Stimulated activated naive CD8-positive, alpha-beta T cell treated with anti-CD3 and anti-CD28 coated beads, Interleukin-15, Interleukin-2, amounts not matched to agents 100 ng/mL and 50 ng/mL, for 24 hours (primary cell): ENCODE results near the gene PSMA8.
"Not testable (repeated sequence)": the region's sequence is repeated elsewhere in the genome, so short reads cannot be mapped to it uniquely, and the experiment has no call there.

Experiments
- H3K27ac Mint-ChIP-seq: one replicate; pipeline ENCODE4 v1.8.0; 2021; ENCODE audit warnings: mild to moderate bottlenecking, mixed read lengths
- H3K27me3 Mint-ChIP-seq: one replicate; pipeline ENCODE4 v1.8.0; 2021; ENCODE audit warnings: mixed read lengths
- H3K36me3 Mint-ChIP-seq: one replicate; pipeline ENCODE4 v1.8.0; 2021; ENCODE audit warnings: low read depth, mixed read lengths
- H3K4me1 Mint-ChIP-seq: one replicate; pipeline ENCODE4 v1.8.0; 2021; ENCODE audit warnings: low read depth, mixed read lengths
- H3K4me3 Mint-ChIP-seq: one replicate; pipeline ENCODE4 v1.8.0; 2021; ENCODE audit warnings: mild to moderate bottlenecking, mixed read lengths
- H3K9me3 Mint-ChIP-seq: one replicate; pipeline ENCODE4 v1.8.0; 2021; ENCODE audit warnings: mixed read lengths

The PSMA8 gene

GRCh38 chr18:26128192-26128591, 5.5 kb upstream of the PSMA8 start:
- H3K36me3 Mint-ChIP-seq, H3K27me3 Mint-ChIP-seq, H3K9me3 Mint-ChIP-seq: not testable (repeated sequence)

GRCh38 chr18:26134107-26134506, 438 bp downstream of the PSMA8 start:
- Mint-ChIP-seq H3K4me1 (no peaks in the 10 kb centered on the region), H3K27ac (peak overlapping the region; percentile 73), H3K36me3 (no peaks in the 10 kb centered on the region), H3K4me3 (peak overlapping the region; percentile 74), H3K9me3 (no peaks in the 10 kb centered on the region), H3K27me3 (no peaks in the 10 kb centered on the region)

More at GRCh38 chr18:26128192-26128591, 5.5 kb upstream of the PSMA8 start:
- not testable (repeated sequence) for H3K27ac Mint-ChIP-seq, H3K4me3 Mint-ChIP-seq, H3K4me1 Mint-ChIP-seq

- Mint-ChIP-seq H3K27ac (no peak overlapping the region), H3K27me3 (no peaks in the 10 kb centered on the region)
These were observed 1.9 kb downstream of the PSMA8 start for GRCh38 chr18:26135548-26135947.

GRCh38 chr18:26157326-26157725, 23.7 kb downstream of the PSMA8 start:
- Mint-ChIP-seq H3K27me3 (no peaks in the 10 kb centered on the region), H3K9me3 (no peaks in the 10 kb centered on the region), H3K27ac (no peak overlapping the region), H3K4me3 (no peak overlapping the region), H3K36me3 (no peaks in the 10 kb centered on the region), H3K4me1 (no peaks in the 10 kb centered on the region)

More at GRCh38 chr18:26135548-26135947, 1.9 kb downstream of the PSMA8 start:
- Mint-ChIP-seq H3K9me3 (no peaks in the 10 kb centered on the region), H3K4me1 (no peaks in the 10 kb centered on the region), H3K4me3 (no peak overlapping the region), H3K36me3 (no peaks in the 10 kb centered on the region)

- H3K27me3 Mint-ChIP-seq, result no peaks in the 10 kb centered on the region
- no peak overlapping the region for H3K27ac Mint-ChIP-seq
- no peaks in the 10 kb centered on the region for H3K36me3 Mint-ChIP-seq
- no peak overlapping the region for H3K4me3 Mint-ChIP-seq
- H3K9me3 Mint-ChIP-seq, result no peaks in the 10 kb centered on the region
- H3K4me1 Mint-ChIP-seq, result no peaks in the 10 kb centered on the region
These were observed 25.7 kb downstream of the PSMA8 start for GRCh38 chr18:26159353-26159752.

GRCh38 chr18:26164571-26164970, 30.9 kb downstream of the PSMA8 start:
- Mint-ChIP-seq H3K4me3 (no peak overlapping the region), H3K9me3 (no peaks in the 10 kb centered on the region), H3K27me3 (no peaks in the 10 kb centered on the region), H3K36me3 (no peaks in the 10 kb centered on the region), H3K4me1 (no peaks in the 10 kb centered on the region), H3K27ac (no peak overlapping the region)

GRCh38 chr18:26167592-26167991, 33.9 kb downstream of the PSMA8 start:
- not testable (repeated sequence) for H3K27ac Mint-ChIP-seq, H3K27me3 Mint-ChIP-seq, H3K4me1 Mint-ChIP-seq, H3K36me3 Mint-ChIP-seq, H3K9me3 Mint-ChIP-seq, H3K4me3 Mint-ChIP-seq

- peaks cover 5% of the 10 kb centered on the region for H3K4me1 Mint-ChIP-seq
- H3K36me3 Mint-ChIP-seq, result no peaks in the 10 kb centered on the region
- no peak overlapping the region for H3K27ac Mint-ChIP-seq
- no peaks in the 10 kb centered on the region for H3K9me3 Mint-ChIP-seq
- H3K4me3 Mint-ChIP-seq, result no peak overlapping the region
- no peaks in the 10 kb centered on the region for H3K27me3 Mint-ChIP-seq
These were observed 41.8 kb downstream of the PSMA8 start for GRCh38 chr18:26175481-26175880.

GRCh38 chr18:26176134-26176533, 42.5 kb downstream of the PSMA8 start:
- no peaks in the 10 kb centered on the region for H3K9me3 Mint-ChIP-seq
- no peak overlapping the region for H3K4me3 Mint-ChIP-seq
- no peaks in the 10 kb centered on the region for H3K27me3 Mint-ChIP-seq
- no peak overlapping the region for H3K27ac Mint-ChIP-seq
- peaks cover 5% of the 10 kb centered on the region for H3K4me1 Mint-ChIP-seq
- H3K36me3 Mint-ChIP-seq, result no peaks in the 10 kb centered on the region

GRCh38 chr18:26181343-26181826, 47.7 kb downstream of the PSMA8 start:
- Mint-ChIP-seq H3K9me3 (no peaks in the 10 kb centered on the region), H3K27ac (no peak overlapping the region), H3K36me3 (no peaks in the 10 kb centered on the region), H3K4me3 (no peak overlapping the region), H3K27me3 (no peaks in the 10 kb centered on the region), H3K4me1 (peaks cover 4% of the 10 kb centered on the region)

GRCh38 chr18:26183395-26184112, 49.9 kb downstream of the PSMA8 start:
- Mint-ChIP-seq H3K27ac (no peak overlapping the region), H3K4me1 (peaks cover 4% of the 10 kb centered on the region), H3K27me3 (no peaks in the 10 kb centered on the region), H3K36me3 (no peaks in the 10 kb centered on the region), H3K9me3 (no peaks in the 10 kb centered on the region), H3K4me3 (no peak overlapping the region)

- H3K36me3 Mint-ChIP-seq, result no peaks in the 10 kb centered on the region
- no peaks in the 10 kb centered on the region for H3K27me3 Mint-ChIP-seq
- no peak overlapping the region for H3K27ac Mint-ChIP-seq
- H3K4me3 Mint-ChIP-seq, result no peak overlapping the region
- no peaks in the 10 kb centered on the region for H3K9me3 Mint-ChIP-seq
- peaks cover 10% of the 10 kb centered on the region for H3K4me1 Mint-ChIP-seq
These were observed 51.6 kb downstream of the PSMA8 start for GRCh38 chr18:26185267-26185666.

- Mint-ChIP-seq H3K36me3 (no peaks in the 10 kb centered on the region), H3K4me1 (peaks cover 18% of the 10 kb centered on the region), H3K27me3 (no peaks in the 10 kb centered on the region), H3K9me3 (no peaks in the 10 kb centered on the region), H3K4me3 (peak overlapping the region; percentile 81), H3K27ac (peak overlapping the region; percentile 84)
These were observed 56.8 kb downstream of the PSMA8 start for GRCh38 chr18:26190506-26190905.

GRCh38 chr18:26192233-26192632, 58.6 kb downstream of the PSMA8 start:
- H3K4me3 Mint-ChIP-seq, result no peak overlapping the region
- peaks cover 18% of the 10 kb centered on the region for H3K4me1 Mint-ChIP-seq
- H3K9me3 Mint-ChIP-seq, result no peaks in the 10 kb centered on the region
- H3K36me3 Mint-ChIP-seq, result no peaks in the 10 kb centered on the region
- H3K27me3 Mint-ChIP-seq, result no peaks in the 10 kb centered on the region
- no peak overlapping the region for H3K27ac Mint-ChIP-seq

GRCh38 chr18:26196605-26197004, 62.9 kb downstream of the PSMA8 start:
- Mint-ChIP-seq H3K27me3 (no peaks in the 10 kb centered on the region), H3K27ac (no peak overlapping the region), H3K4me3 (no peak overlapping the region), H3K9me3 (no peaks in the 10 kb centered on the region), H3K36me3 (no peaks in the 10 kb centered on the region), H3K4me1 (peaks cover 4% of the 10 kb centered on the region)

GRCh38 chr18:26202001-26202400, 68.3 kb downstream of the PSMA8 start:
- not testable (repeated sequence) for H3K27me3 Mint-ChIP-seq, H3K4me3 Mint-ChIP-seq, H3K36me3 Mint-ChIP-seq, H3K4me1 Mint-ChIP-seq, H3K27ac Mint-ChIP-seq, H3K9me3 Mint-ChIP-seq
